ENCODE results near the gene AP1S3.

DNA sequence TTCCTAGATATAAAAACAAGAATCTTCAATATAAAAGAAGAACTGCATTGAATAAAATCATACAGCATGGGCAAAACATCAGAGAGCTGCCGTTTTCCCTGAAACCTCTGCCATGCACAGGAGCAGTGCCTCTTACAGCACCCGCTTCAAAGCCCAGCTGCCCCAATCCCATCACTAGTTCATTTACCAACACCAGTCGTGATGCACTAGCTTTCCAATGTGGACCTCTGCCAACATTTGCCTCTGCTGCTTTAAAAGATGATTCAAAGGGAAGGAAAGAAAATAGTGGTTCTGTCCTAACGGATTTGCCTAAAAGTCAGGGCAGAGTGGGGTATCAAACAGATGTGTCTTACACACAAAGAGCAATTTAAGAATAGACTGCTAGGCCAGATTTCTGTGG is 43.4 kb upstream of the AP1S3 start:
- no peak for TF ChIP-seq RFX5 (IDR thresholded peaks at IDR 0.05)
- TF ChIP-seq POLR2A (IDR thresholded peaks at IDR 0.05; ENCODE audit: low read length) = no peak
- TF ChIP-seq, protein P1, sequence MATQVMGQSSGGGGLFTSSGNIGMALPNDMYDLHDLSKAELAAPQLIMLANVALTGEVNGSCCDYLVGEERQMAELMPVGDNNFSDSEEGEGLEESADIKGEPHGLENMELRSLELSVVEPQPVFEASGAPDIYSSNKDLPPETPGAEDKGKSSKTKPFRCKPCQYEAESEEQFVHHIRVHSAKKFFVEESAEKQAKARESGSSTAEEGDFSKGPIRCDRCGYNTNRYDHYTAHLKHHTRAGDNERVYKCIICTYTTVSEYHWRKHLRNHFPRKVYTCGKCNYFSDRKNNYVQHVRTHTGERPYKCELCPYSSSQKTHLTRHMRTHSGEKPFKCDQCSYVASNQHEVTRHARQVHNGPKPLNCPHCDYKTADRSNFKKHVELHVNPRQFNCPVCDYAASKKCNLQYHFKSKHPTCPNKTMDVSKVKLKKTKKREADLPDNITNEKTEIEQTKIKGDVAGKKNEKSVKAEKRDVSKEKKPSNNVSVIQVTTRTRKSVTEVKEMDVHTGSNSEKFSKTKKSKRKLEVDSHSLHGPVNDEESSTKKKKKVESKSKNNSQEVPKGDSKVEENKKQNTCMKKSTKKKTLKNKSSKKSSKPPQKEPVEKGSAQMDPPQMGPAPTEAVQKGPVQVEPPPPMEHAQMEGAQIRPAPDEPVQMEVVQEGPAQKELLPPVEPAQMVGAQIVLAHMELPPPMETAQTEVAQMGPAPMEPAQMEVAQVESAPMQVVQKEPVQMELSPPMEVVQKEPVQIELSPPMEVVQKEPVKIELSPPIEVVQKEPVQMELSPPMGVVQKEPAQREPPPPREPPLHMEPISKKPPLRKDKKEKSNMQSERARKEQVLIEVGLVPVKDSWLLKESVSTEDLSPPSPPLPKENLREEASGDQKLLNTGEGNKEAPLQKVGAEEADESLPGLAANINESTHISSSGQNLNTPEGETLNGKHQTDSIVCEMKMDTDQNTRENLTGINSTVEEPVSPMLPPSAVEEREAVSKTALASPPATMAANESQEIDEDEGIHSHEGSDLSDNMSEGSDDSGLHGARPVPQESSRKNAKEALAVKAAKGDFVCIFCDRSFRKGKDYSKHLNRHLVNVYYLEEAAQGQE (IDR thresholded peaks at IDR 0.05) = no peak
- no peak for TF ChIP-seq POLR2AphosphoS2 (conservative IDR thresholded peaks at IDR 0.05; ENCODE audit: low read length)
- TF ChIP-seq CTCF (IDR thresholded peaks at IDR 0.05) = no peak
- no peak for TF ChIP-seq PHF8 (IDR thresholded peaks at IDR 0.05; ENCODE audit: borderline replicate concordance, low read depth)
- no peak for TF ChIP-seq JUNB (IDR thresholded peaks at IDR 0.05)
- TF ChIP-seq EP300 (IDR thresholded peaks at IDR 0.05) = no peak
- no peak for TF ChIP-seq KDM1A (IDR thresholded peaks at IDR 0.05; ENCODE audit: low read depth)
- no peak for TF ChIP-seq CBX8 (IDR thresholded peaks at IDR 0.05)
